T-cell (primary cell): ENCODE data around the gene CD34. TPM values are rescaled to one million over a fixed set of nuclear protein-coding genes. Genes with fewer than 3 reads are reported as not detected.

Experiments used
- ATAC-seq, 4 experiments: fragments of 200-7000 bp in 3 of 4; fragments of 150-1000 bp in 1 of 4; cut with Tn5 transposase; replicated peaks in 1 of 4; 1 replicate in 3 of 4; 2 replicates in 1 of 4; pipeline ENCODE4 v1.10.0; 2021; ENCODE audit warnings: moderate library complexity in 3 of 4, mild to moderate bottlenecking in 2 of 4, moderate number of reproducible peaks in 1 of 4
- CTCF ChIA-PET, 2 donors: fragments of 300-600 bp; sonication (Branson Sonifier 250); formaldehyde crosslinking; loops; one replicate each; lab custom pipeline; 2022; ENCODE audit warnings: antibody characterized with exemption in 2 of 2; lab: Charles Lee
- POLR2A ChIA-PET, 2 donors: fragments of 300-600 bp; sonication (Branson Sonifier 250); formaldehyde crosslinking; loops; one replicate each; lab custom pipeline; 2022; ENCODE audit warnings: antibody characterized with exemption in 2 of 2; lab: Charles Lee
- DNase-seq, 35 experiments: peaks; one replicate each; pipeline versions ENCODE4 v3.0.0 to v3.0.0-alpha.2; 2013 to 2023
- H3K27ac ChIP-seq: one replicate; pipeline ENCODE4 v1.5.1; 2013; ENCODE audit warnings: low read length
- H3K27me3 ChIP-seq, 2 experiments: replicated peaks in 1 of 2; 1 replicate in 1 of 2; 2 replicates in 1 of 2; pipeline versions ENCODE4 v1.6.1 to v1.7.0; 2013; ENCODE audit warnings: low read length in 1 of 2, mixed read lengths in 1 of 2; ENCODE audit not compliant: control insufficient read depth in 2 of 2, insufficient read depth in 2 of 2; ENCODE audit errors: extremely low read depth in 1 of 2
- H3K36me3 ChIP-seq, 2 donors: 1 replicate in 1 of 2; 2 replicates in 1 of 2; pipeline versions ENCODE4 v1.6.1 to v1.7.0; 2013; ENCODE audit warnings: low read length in 1 of 2; ENCODE audit not compliant: control insufficient read depth in 2 of 2, insufficient read depth in 1 of 2; ENCODE audit errors: extremely low read depth in 1 of 2
- H3K4me1 ChIP-seq, 2 experiments: 1 replicate in 1 of 2; 2 replicates in 1 of 2; pipeline versions ENCODE4 v1.6.1 to v1.7.0; 2013; ENCODE audit warnings: low read length in 2 of 2, mixed read lengths in 1 of 2; ENCODE audit not compliant: insufficient read depth in 2 of 2, control insufficient read depth in 1 of 2; ENCODE audit errors: extremely low read depth in 1 of 2
- H3K4me3 ChIP-seq, 2 donors: 1 replicate in 1 of 2; 2 replicates in 1 of 2; pipeline versions ENCODE4 v1.5.1 to v1.7.0; 2013; ENCODE audit warnings: mild to moderate bottlenecking in 2 of 2, low read length in 1 of 2, moderate library complexity in 1 of 2; ENCODE audit not compliant: control insufficient read depth in 1 of 2; ENCODE audit errors: extremely low read depth in 1 of 2
- H3K9me3 ChIP-seq: 2 replicates; pipeline ENCODE4 v1.7.0; 2013
- H3K27ac Mint-ChIP-seq, 2 donors: one replicate each; pipeline ENCODE4 v1.8.0; 2020 to 2021; ENCODE audit warnings: mild to moderate bottlenecking in 2 of 2, mixed read lengths in 2 of 2
- H3K27me3 Mint-ChIP-seq, 2 donors: one replicate each; pipeline ENCODE4 v1.8.0; 2021 to 2022; ENCODE audit warnings: mixed read lengths in 2 of 2
- H3K36me3 Mint-ChIP-seq: one replicate; pipeline ENCODE4 v1.8.0; 2021; ENCODE audit warnings: mixed read lengths
- H3K4me1 Mint-ChIP-seq, 3 donors: one replicate each; pipeline ENCODE4 v1.8.0; 2020 to 2022; ENCODE audit warnings: mixed read lengths in 3 of 3, mild to moderate bottlenecking in 1 of 3
- H3K4me3 Mint-ChIP-seq, 3 donors: one replicate each; pipeline ENCODE4 v1.8.0; 2020 to 2022; ENCODE audit warnings: mild to moderate bottlenecking in 3 of 3, mixed read lengths in 3 of 3, moderate library complexity in 3 of 3
- H3K9me3 Mint-ChIP-seq, 3 donors: one replicate each; pipeline ENCODE4 v1.8.0; 2020 to 2022; ENCODE audit warnings: mixed read lengths in 3 of 3
- WGBS: methylation state at CpG from one replicate; pipeline ENCODE4 v1.1.5; 2013; ENCODE audit warnings: missing lambda C conversion rate; ENCODE audit not compliant: insufficient coverage; 5-methylcytosine and 5-hydroxymethylcytosine counted together
- total RNA-seq, 35 experiments: library from RNA in 6 of 35; stranded (reverse) in 6 of 35; fragments of 120-200 nt in 1 of 35; gene quantifications; one replicate each; pipeline versions ENCODE4 v1.2.1 to v1.2.4 and lab custom pipeline; 2013 to 2026

CD34 gene
- total RNA-seq, 5 donors from 2014 or later (not counting 1 experiment from before 2014, with no cell fraction given) = 0.57 to 1.6 (median 0.83) TPM

GRCh38 chr1:207867136-207868109, 43.5 kb downstream of the CD34 start:
- peaks cover 24% of the 10 kb centered on the region for H3K36me3 Mint-ChIP-seq
- peaks cover 80 to 88% (median 86%) of the 10 kb centered on the region in 3 donors for H3K4me1 Mint-ChIP-seq
- no peaks in the 10 kb centered on the region for H3K27me3 Mint-ChIP-seq
- peak overlapping the region; percentile 81 to 95 for H3K27ac Mint-ChIP-seq
- ChIA-PET CTCF (interaction anchor here (0.5 to 11.1 kb wide), 15 partner anchors 9 to 96 kb away, joined by 3 to 148 read pairs (median 8); no protein-coding TSS in a partner anchor), POLR2A (interaction anchor here (0.5 to 1.0 kb wide), 5 partner anchors 42 to 543 kb away, joined by 3 to 6 read pairs (median 4); no protein-coding TSS in a partner anchor)
- Histone ChIP-seq H3K4me1 (peaks cover 26 to 75% of the 10 kb centered on the region in 2 experiments), H3K36me3 (peaks cover 0 to 30% of the 10 kb centered on the region in 2 donors), H3K9me3 (no peaks in the 10 kb centered on the region), H3K27ac (peak overlapping the region; percentile 91), H3K27me3 (no peaks in the 10 kb centered on the region), H3K4me3 (peak overlapping the region; percentile 91)
- ATAC-seq (peak; percentile 10 to 47 (median 19)), DNase-seq (peak in 14 of 35 experiments; percentile 15 to 55 (median 26))
- 38% methylated on average over 9 of the region's 19 CpGs for WGBS
- H3K9me3 Mint-ChIP-seq = no peaks in the 10 kb centered on the region
- H3K4me3 Mint-ChIP-seq = peak overlapping the region; percentile 91 to 97 (median 93)

- DNase-seq (peak in 3 of 35 experiments; percentile 17 to 37 (median 20)), ATAC-seq (peak in 1 of 4 experiments; percentile 12)
- H3K36me3 Mint-ChIP-seq = peaks cover 30% of the 10 kb centered on the region
- H3K4me1 Mint-ChIP-seq = peaks cover 83 to 90% (median 86%) of the 10 kb centered on the region in 3 donors
- Histone ChIP-seq H3K36me3 (peaks cover 0 to 32% of the 10 kb centered on the region in 2 donors), H3K27me3 (no peaks in the 10 kb centered on the region), H3K4me3 (peak overlapping the region in 1 of 2 donors; percentile 91), H3K27ac (peak overlapping the region; percentile 91), H3K4me1 (peaks cover 32 to 77% of the 10 kb centered on the region in 2 experiments), H3K9me3 (no peaks in the 10 kb centered on the region)
- H3K4me3 Mint-ChIP-seq = peak overlapping the region; percentile 91 to 97 (median 93)
- CTCF ChIA-PET = interaction anchor here in 1 of 2 donors (2.2 to 11.1 kb wide), 2 partner anchors 19 to 37 kb away, joined by 11 to 148 read pairs; no protein-coding TSS in a partner anchor
- H3K9me3 Mint-ChIP-seq = no peaks in the 10 kb centered on the region
- WGBS = 35% methylated on average over 4 of the region's 9 CpGs
- H3K27me3 Mint-ChIP-seq = no peaks in the 10 kb centered on the region
- POLR2A ChIA-PET = interaction anchor here in 1 of 2 donors (0.9 kb wide), 1 partner anchor 37 kb away, joined by 3 read pairs; no protein-coding TSS in a partner anchor
- H3K27ac Mint-ChIP-seq = peak overlapping the region; percentile 81 to 95
Measured at GRCh38 chr1:207866471-207867135, 44.3 kb downstream of the CD34 start.

GRCh38 chr1:207863893-207864535, 46.9 kb downstream of the CD34 start:
- POLR2A ChIA-PET = no interaction called here
- peak overlapping the region; percentile 81 to 95 for H3K27ac Mint-ChIP-seq
- DNase-seq (peak in 32 of 35 experiments; percentile 29 to 71 (median 44)), ATAC-seq (peak; percentile 61 to 66 (median 64))
- no peaks in the 10 kb centered on the region for H3K27me3 ChIP-seq
- WGBS = 27% methylated on average over 6 of the region's 8 CpGs
- peaks cover 63 to 69% (median 67%) of the 10 kb centered on the region in 3 donors for H3K4me1 Mint-ChIP-seq
- H3K9me3 Mint-ChIP-seq = no peaks in the 10 kb centered on the region
- peak overlapping the region; percentile 91 for H3K27ac ChIP-seq
- H3K36me3 Mint-ChIP-seq = peaks cover 31% of the 10 kb centered on the region
- CTCF ChIA-PET = interaction anchor here (1.1 to 1.9 kb wide), 4 partner anchors 23 to 41 kb away, joined by 4 to 6 read pairs (median 6); no protein-coding TSS in a partner anchor
- no peaks in the 10 kb centered on the region for H3K9me3 ChIP-seq
- peaks cover 33 to 78% of the 10 kb centered on the region in 2 experiments for H3K4me1 ChIP-seq
- no peaks in the 10 kb centered on the region for H3K27me3 Mint-ChIP-seq
- H3K4me3 ChIP-seq = peak overlapping the region in 1 of 2 donors; percentile 25
- peak overlapping the region; percentile 56 to 91 (median 60) for H3K4me3 Mint-ChIP-seq
- peaks cover 0 to 42% of the 10 kb centered on the region in 2 donors for H3K36me3 ChIP-seq

GRCh38 chr1:207862241-207862787, 48.6 kb downstream of the CD34 start:
- Mint-ChIP-seq H3K4me1 (peaks cover 61 to 66% (median 64%) of the 10 kb centered on the region in 3 donors), H3K9me3 (no peaks in the 10 kb centered on the region), H3K4me3 (peak overlapping the region; percentile 43 to 91 (median 54)), H3K36me3 (peaks cover 31% of the 10 kb centered on the region), H3K27me3 (no peaks in the 10 kb centered on the region), H3K27ac (peak overlapping the region; percentile 87 to 92)
- no CpG with 5 or more reads among the region's 2 CpGs for WGBS
- Histone ChIP-seq H3K27me3 (no peaks in the 10 kb centered on the region), H3K4me3 (no peak overlapping the region), H3K4me1 (peaks cover 29 to 70% of the 10 kb centered on the region in 2 experiments), H3K9me3 (no peaks in the 10 kb centered on the region), H3K36me3 (peaks cover 0 to 44% of the 10 kb centered on the region in 2 donors), H3K27ac (peak overlapping the region; percentile 76)
- CTCF ChIA-PET = interaction anchor here (0.5 to 2.1 kb wide), 16 partner anchors 11 to 868 kb away, joined by 3 to 16 read pairs (median 4); no protein-coding TSS in a partner anchor
- POLR2A ChIA-PET = interaction anchor here (0.7 to 1.2 kb wide), 4 partner anchors 11 to 40 kb away, joined by 3 to 4 read pairs (median 4); no protein-coding TSS in a partner anchor
- no peak for DNase-seq
- ATAC-seq = no peak

- ChIA-PET POLR2A (interaction anchor here (0.5 to 1.2 kb wide), 7 partner anchors 12 to 39 kb away, joined by 3 to 6 read pairs (median 4); no protein-coding TSS in a partner anchor), CTCF (interaction anchor here (0.5 to 2.1 kb wide), 15 partner anchors 12 to 868 kb away, joined by 3 to 16 read pairs (median 4); no protein-coding TSS in a partner anchor)
- Mint-ChIP-seq H3K9me3 (no peaks in the 10 kb centered on the region), H3K36me3 (peaks cover 30% of the 10 kb centered on the region), H3K27me3 (no peaks in the 10 kb centered on the region), H3K27ac (peak overlapping the region; percentile 87 to 92), H3K4me3 (peak overlapping the region; percentile 43 to 91 (median 54)), H3K4me1 (peaks cover 60 to 65% (median 64%) of the 10 kb centered on the region in 3 donors)
- no peaks in the 10 kb centered on the region for H3K9me3 ChIP-seq
- DNase-seq (peak in 32 of 35 experiments; percentile 22 to 64 (median 40)), ATAC-seq (peak; percentile 58 to 80 (median 70))
- peak overlapping the region; percentile 76 for H3K27ac ChIP-seq
- 16% methylated on average over 9 of the region's 9 CpGs for WGBS
- H3K4me1 ChIP-seq = peaks cover 26 to 65% of the 10 kb centered on the region in 2 experiments
- H3K36me3 ChIP-seq = peaks cover 0 to 43% of the 10 kb centered on the region in 2 donors
- no peaks in the 10 kb centered on the region for H3K27me3 ChIP-seq
- H3K4me3 ChIP-seq = no peak overlapping the region
Measured at GRCh38 chr1:207861442-207862177, 49.3 kb downstream of the CD34 start.
